NCI-H774 (cell line): Measurements from ENCODE around the gene ROCK2.

Source experiments
- DNase-seq: peaks from one replicate; lab custom pipeline; 2025; lab: John Stamatoyannopoulos, UW

Gene ROCK2

GRCh38 chr2:11310212-11310611 is 34.2 kb downstream of the ROCK2 start:
- no peak for DNase-seq

GRCh38 chr2:11309706-11310105 is 34.7 kb downstream of the ROCK2 start:
- DNase-seq = no peak

GRCh38 chr2:11307764-11308415 is 36.5 kb downstream of the ROCK2 start:
- no peak for DNase-seq

GRCh38 chr2:11305958-11306357 is 38.5 kb downstream of the ROCK2 start:
- DNase-seq = no peak

GRCh38 chr2:11305338-11305737 is 39.1 kb downstream of the ROCK2 start:
- DNase-seq = no peak

GRCh38 chr2:11304476-11304875 is 40.0 kb downstream of the ROCK2 start:
- DNase-seq = no peak

GRCh38 chr2:11303290-11304013 is 41.0 kb downstream of the ROCK2 start:
- no peak for DNase-seq

GRCh38 chr2:11299439-11299838 is 45.0 kb downstream of the ROCK2 start:
- no peak for DNase-seq

- no peak for DNase-seq
These were observed 45.8 kb downstream of the ROCK2 start for GRCh38 chr2:11298592-11298991.

- DNase-seq = no peak
These were observed 48.0 kb downstream of the ROCK2 start for GRCh38 chr2:11296401-11296800.

GRCh38 chr2:11292464-11293255 is 51.8 kb downstream of the ROCK2 start:
- DNase-seq = no peak

GRCh38 chr2:11290713-11291112 is 53.7 kb downstream of the ROCK2 start:
- DNase-seq = no peak

- no peak for DNase-seq
These were observed 54.2 kb downstream of the ROCK2 start for GRCh38 chr2:11290211-11290610.

GRCh38 chr2:11288431-11288830 is 56.0 kb downstream of the ROCK2 start:
- no peak for DNase-seq

GRCh38 chr2:11286749-11287148 is 57.7 kb downstream of the ROCK2 start:
- DNase-seq = no peak

GRCh38 chr2:11286323-11286722 is 58.1 kb downstream of the ROCK2 start:
- no peak for DNase-seq

GRCh38 chr2:11285499-11285898 is 58.9 kb downstream of the ROCK2 start:
- DNase-seq = no peak

GRCh38 chr2:11281186-11281585 is 63.2 kb downstream of the ROCK2 start:
- DNase-seq = no peak

- DNase-seq = no peak
These were observed 63.7 kb downstream of the ROCK2 start for GRCh38 chr2:11280713-11281112.

- DNase-seq = no peak
These were observed 65.0 kb downstream of the ROCK2 start for GRCh38 chr2:11279398-11279797.

GRCh38 chr2:11278219-11278618 is 66.2 kb downstream of the ROCK2 start:
- no peak for DNase-seq

- DNase-seq = no peak
These were observed 68.5 kb downstream of the ROCK2 start for GRCh38 chr2:11275910-11276309.

- DNase-seq = no peak
These were observed 73.5 kb downstream of the ROCK2 start for GRCh38 chr2:11270891-11271290.
